Activated CD4-positive, CD25-positive, alpha-beta regulatory T cell treated with anti-CD3 and anti-CD28 coated beads, Interleukin-2, amount 50 U/mL, for 24 hours (primary cell): Measurements from ENCODE around the gene PGBD5.

Experiments
- ATAC-seq, 2 donors: fragments of 150-1000 bp; cut with Tn5 transposase; one replicate each; pipeline ENCODE4 v1.10.0; 2021; ENCODE audit warnings: mild to moderate bottlenecking in 1 of 2, moderate library complexity in 1 of 2

Gene PGBD5

DNA sequence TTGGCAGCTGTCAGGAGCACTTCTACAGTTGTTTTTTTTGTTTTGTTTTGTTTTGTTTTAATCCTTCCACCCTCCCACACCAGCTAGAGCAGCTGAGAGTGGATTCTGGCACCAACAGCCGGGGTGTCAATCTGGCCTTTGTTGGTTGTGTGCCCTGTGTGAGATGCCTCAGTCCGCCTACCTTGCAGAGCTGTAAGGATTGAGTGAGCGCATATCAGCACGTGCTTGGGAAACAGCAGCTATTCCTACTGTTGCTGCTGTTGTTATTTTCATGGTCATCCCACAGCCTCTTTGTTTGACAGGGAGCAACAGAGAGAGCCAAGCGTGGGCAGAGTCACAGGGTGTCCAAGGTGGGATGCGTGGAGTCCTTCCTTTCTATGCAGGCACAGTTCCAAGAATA lies 50.4 kb downstream of the PGBD5 start:
- ATAC-seq, result no peak

DNA sequence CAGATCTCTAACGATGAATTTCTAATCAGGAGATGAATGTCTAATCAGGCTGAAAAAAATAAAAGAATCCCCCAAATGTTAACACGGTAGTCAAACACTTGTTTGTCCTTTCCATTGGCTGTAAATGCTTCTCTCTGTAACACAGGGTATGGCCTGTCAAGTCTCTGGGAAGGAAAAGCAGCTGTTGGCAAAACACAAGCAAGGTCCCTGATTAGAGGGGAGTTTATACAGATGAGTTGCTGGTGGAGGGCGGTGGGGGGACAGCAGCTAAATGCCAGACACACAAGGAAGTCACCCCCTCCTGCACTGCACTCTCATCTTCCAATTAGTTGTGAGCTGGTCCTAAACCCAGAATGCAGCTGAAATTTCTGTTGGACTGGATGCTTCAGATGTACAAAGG lies 51.0 kb downstream of the PGBD5 start:
- no peak for ATAC-seq

DNA sequence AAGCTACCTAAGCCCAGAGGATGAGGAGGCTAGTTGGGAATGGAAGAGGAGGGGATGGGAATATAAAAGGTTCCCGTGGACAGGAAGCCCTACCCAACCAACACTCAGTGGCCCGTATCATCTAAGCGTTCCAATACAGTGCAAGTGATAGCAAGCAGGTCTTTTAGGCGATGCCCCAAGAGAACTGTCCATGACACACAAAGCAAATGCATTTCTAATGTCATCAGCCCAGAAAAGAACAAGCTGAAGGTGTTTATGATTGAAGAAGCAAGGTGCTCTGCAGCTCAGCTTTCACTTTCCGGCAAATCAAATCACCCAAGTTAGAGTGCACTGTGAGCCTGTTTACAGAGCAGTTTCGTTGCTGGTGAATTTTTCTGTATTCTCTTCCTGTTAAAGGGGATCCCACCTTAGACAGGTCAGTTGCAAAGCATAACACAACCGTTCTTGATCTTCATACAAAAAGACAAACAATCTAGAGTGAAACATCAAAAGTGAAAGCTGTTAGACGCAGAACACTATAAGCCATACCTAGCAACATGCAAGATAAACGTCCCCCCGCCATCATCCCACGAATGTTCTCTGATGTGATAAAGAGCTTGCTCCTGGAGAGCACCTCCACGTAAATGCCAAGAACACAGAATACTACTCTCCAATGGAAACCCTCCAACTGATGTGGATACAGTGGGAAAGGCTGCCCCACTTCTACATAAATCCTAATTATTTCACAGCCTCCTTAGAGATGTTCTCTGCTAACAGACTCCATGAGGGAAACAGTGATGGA lies 54.0 kb downstream of the PGBD5 start:
- ATAC-seq, result no peak

DNA sequence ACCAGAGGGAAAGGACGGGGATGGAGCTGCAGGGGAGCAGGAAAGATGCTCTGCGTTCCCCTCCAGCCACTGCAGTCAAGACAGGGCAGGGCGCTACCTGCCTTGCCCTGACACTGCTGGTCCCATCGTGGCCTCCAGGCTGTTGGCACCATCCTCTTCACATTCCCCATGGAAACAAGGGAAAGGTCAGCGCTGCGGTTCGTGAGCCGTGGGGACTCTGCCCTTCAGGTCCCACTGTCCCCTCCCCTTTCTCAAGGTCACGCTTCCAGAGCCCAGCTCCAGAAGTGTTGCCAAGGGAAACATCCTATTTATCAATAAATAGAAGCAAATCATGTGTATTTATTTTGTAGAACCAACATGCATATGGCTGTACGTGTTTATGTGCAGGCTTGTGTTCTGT lies 56.0 kb downstream of the PGBD5 start:
- ATAC-seq, result no peak

DNA sequence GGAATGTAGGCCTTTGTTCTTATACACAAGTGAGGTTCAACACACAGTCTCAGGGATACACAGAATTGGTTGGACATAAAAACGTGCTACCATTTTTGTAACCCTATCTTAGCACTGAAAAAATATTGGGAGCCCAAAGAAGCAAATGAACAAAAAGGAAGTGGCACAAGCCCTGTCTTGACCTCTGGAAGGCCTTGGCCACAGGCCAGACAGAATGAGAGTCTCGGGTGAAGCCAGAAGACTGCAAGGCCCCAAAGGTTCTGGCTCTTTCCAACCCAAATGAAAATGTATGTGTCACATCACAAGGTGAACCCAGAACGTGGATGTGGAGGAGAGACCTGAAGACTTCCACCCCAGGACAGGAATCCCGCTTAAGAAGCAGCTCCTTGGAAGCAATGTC lies 57.3 kb downstream of the PGBD5 start:
- no peak for ATAC-seq

DNA sequence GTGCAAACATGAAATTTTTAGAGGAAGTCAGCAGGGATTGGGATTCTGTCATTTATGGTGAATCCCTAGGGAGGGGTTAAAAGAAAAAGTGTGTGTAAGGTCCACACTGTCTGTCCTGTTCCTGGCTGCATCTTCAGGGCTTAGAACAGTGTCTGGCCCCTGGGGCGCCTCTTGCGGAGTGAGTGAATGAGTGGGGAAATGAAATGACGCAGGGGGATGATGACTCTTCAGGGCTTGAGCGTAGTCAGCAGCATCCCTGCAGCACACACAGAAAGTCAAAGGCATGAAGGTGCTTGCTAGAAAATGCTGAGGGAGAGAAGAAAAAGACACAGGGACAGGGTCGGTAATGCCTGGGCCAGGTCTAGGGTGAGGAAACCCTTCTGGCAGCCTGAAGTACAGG lies 57.8 kb downstream of the PGBD5 start:
- no peak for ATAC-seq

DNA sequence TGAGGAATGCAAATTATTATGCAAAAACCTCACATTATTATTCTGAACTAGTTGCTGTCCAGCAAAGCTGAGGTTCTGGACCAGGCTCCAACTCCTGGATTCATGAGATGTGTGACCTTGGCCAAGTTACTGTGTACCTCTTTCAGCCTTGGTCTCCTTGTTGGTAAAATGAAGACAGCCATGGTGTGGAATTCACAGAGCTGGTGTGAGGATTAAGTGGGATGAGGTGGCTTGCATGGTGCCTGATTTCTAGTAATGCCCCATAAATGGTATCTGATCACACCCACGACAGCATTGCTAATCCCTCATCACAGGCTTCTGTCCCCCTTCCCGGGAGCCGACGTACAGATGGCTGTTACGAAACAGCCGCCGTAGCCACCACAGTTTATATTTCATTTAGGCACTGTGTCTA lies 59.6 kb downstream of the PGBD5 start:
- ATAC-seq, result no peak

DNA sequence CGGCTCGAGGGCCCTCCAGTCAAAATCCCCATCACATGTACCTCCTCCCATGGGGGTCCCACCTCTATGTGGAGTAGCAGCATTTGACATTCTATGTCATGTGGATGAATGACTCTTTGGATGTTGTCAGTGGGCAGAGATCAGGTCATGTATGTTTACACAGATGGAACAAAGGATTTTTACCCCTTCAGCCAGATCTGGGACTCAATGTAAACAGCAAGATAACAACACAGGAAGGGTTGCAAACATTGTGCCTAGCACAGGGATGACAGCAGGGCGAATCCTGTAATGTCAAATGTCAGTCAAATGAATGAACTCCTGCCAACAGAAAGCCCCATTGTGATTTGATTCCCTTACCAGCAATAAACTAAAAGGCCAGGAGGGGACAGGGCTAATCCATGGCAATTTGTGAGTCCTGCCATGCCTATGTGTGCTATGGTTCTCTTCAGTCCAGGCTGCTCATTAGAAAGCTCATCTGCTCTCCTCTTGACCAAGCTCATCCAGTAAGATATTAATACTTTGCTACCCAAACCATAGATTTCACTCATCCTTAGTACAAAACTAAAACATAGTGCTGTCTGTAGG lies 60.3 kb downstream of the PGBD5 start:
- ATAC-seq, result no peak

DNA sequence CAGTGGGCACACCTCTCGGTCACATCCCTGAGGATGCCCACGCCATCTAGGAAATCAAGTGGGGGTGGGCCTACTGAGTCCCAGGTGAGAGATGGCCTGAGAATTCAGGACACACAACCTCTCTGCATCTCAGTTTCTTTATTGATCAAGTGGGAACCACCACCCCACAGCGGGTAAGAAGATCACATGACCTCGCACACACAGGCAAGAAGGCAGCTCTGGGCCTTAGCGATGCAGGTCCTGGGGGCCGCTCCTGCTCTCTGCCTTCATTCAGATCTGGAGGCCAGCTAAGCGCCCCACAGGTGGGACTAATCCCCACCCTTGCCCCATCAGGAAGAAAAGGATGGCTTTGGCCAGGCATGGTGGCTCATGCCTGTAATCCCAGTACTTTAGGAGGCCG lies 63.2 kb downstream of the PGBD5 start:
- ATAC-seq, result no peak

DNA sequence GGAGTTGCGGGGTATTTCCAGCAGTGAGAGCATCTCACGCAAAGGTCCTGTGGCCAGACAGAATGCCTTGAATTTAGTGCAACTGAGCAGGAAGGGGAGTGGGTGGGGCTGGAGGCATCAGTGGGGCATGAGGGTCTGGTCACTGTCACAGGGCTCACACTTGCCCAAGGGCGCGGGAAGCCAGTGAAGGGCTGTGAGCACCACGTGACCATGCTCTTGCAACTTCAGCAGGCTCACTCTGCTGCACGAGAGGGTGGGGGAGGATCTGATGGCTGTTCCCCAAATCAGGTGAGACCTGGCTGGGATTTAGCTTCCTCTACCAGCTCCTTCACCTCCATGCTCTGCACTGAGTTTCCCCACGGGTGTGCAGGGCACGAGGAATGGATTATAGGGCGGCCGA lies 64.2 kb downstream of the PGBD5 start:
- ATAC-seq, result no peak

DNA sequence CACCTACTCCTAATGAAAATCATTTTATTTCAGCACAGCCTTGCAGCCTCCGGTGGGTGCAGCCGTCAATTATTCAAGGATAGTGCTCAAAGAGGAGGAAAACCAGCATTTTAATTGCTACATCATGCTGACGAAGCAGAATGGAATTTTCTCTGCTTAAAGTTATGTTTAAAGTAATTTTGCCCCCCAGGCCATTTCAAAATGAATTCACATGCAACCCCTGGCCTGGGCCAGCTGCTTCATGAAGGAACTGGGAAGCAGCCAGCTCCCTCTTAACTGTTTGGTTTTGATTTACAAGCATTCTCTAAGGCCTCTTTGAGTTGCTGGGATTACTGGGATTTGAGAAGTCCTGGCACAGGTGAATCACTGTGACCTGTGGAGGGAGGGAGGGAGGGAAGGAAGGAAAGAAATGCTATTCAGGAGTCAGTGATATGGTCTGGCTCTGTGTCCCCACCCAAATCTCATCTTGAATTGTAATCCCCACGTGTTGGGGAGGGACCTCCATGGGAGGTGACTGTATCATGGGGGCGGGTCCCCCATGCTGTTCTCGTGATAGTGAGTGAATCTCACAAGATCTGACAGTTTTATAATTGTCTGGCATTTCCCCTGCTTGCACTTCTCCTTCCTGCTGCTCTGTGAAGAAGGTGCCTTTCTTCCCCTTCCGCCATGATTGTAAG lies 66.0 kb downstream of the PGBD5 start:
- no peak for ATAC-seq

DNA sequence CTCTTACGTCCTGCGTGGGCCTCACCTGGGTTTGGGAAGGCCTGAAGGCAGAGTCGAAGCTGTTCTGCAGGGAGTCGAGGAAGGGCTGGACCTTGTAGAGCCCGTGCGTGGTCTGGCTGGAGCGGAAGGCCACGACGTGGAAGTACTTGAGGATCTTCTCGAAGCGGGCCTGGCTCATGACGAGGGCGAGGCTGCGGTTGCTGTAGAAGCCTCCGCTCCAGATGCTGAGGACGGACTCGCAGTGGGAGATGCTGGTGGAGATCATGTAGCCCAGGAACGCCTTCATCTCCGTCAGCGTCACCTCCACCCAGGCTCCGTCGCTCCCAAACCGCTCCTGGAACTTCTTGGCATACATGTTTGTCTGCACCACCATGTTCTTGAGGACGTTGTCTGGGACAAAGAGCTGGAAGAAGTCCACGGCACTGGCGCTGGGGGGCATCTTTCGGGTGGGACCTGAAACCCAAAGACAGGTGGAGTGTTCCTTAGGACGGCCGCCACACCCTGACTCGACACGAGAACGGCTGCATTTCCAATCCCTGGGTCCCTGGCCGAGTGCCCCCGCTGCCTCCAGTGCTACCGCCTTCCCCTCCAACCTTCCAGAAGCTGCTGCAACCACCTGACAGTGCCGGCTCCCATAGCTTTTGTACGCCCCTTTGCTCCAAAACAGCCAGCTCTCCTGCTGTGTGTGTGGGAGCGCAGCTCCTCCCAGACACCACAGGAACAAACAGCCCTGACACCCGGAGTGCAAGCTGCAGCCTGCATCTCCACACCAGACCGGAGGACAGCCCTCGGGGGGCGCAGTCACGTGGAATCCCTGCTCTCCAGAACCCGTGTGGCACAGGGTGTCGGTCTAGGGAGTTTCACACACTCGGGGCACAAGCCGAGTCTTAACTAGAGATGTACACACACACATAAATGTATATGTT lies 69.0 kb downstream of the PGBD5 start:
- ATAC-seq, result no peak

DNA sequence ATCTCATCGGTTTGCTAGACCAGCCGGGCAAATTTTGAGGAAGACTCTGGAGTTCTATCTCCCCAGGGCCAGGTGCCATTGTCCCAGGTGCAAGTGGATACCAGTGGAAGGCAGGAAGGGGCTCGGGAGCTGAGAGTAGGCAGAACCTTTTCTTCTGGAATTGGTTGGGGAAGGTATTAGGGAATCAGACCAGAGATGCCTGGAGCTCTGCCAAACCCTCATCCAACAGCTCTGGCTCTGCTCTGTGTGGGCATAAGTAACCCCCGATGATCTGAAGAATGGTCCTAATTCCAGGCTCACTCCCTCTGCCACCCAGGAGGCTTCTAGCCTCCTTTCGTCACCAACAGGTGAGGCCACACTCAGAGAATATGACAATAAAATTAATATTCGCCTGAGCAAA lies 69.9 kb downstream of the PGBD5 start:
- no peak for ATAC-seq

DNA sequence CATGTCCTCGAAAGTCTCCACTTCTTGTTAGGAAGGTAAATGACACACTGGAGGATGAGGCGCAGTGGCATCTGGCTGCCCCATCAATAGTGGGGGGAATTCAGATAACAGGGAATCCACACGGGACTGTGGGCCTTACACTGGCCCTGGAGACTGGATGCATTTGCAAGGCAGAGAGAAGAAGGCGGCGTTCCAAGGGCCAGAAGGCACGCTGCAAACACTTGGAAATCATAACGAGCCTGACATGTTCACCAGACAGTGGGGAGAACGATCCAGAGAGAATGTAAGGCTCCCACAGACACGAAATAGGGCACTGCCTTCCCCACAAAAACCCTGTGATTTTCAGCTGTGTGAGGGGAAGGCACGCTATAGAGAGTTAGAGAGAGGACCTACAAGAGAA lies 70.5 kb downstream of the PGBD5 start:
- ATAC-seq, result no peak

DNA sequence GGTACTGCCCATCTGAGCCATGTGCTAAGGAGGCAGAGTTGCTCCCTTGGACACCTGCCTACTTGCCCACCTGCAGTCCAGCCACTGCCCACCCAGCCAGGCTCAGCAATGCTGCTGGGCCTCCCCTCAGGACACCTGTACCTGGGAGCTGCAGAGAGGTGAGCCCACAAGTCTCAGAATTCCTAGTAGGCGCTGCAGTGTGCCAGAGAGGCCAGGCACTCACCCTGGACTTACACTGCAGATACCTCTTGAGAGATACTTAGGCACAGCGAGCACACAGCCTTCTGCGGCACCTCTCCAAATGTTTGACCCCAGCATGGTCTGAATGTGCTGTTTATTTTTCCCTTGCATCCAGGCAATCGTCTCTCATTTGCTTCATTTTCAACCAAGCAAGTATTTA lies 71.0 kb downstream of the PGBD5 start:
- no peak for ATAC-seq

DNA sequence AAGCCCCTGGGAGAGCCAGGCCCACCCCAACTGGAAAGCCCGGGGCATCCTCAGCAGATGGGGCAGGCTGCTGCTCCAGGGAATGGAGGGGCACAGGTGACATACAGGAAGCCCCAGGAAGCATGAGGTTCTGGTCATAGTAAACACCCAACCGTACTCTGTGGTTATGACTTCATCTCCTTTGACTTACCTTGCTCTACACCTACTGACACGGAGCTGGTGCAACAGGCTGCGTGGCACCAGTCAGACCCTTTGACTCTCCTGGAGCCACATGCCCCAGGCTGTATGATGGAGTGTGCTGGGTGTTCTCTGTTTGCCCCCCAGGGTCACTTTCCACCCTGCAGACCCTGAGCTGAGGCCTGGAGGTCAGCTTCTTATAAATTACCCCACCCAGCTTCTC lies 72.1 kb downstream of the PGBD5 start:
- ATAC-seq, result no peak

DNA sequence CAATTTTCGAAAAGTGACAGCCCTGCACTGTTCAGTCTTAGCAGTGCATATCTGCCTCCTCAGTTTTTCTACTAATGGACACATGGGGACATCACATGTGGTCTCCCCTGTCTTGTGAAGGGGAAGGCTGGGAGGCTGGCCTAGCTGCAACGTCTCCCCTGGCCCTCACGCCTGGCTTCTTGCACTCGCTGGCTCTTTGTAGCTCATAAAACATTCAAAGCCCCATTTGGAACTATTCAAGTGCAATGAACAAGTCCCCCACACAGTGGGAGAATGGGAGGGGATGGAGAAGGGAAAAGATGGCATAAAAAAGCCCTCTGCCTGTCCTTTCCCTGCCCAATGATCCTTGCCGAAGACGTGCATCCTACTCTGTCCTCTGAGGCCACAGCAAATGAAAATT lies 73.6 kb downstream of the PGBD5 start:
- ATAC-seq, result no peak

DNA sequence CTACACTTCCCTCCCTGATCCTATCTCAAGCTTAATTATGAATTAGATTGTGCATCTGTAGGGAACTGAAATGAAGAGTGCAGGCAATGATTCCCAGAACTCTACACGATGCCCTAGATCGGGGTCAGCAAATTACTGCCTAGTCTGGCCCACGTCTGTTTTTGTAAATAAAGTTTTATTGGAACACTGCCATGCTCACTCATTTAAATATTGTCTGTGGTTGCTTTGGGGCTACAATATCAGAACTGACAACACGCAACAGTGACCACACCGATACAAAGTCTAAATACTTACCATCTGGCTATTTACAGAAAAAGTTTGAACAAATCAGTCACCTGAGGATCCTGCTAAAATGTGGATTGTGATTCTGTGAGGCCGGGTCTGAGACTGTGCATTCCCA lies 74.1 kb downstream of the PGBD5 start:
- ATAC-seq, result no peak

DNA sequence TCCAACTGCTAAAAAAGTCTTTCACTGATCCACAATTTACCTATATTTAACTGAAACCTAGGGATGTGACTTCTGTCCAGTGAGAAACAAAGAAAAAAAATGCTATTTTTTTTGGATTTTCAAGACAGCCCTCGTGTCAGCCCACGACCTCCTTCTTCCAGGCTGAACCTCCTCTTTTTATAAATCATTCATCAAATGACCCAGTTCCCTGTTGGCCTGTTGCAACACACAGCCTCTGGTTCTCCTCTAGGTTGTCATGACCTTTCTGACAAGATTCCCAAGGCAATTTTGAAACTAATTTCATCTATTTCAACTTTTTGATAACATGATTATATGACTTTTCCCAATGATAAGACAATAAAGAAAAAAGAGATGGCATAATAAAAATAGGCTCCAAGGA lies 74.6 kb downstream of the PGBD5 start:
- no peak for ATAC-seq

DNA sequence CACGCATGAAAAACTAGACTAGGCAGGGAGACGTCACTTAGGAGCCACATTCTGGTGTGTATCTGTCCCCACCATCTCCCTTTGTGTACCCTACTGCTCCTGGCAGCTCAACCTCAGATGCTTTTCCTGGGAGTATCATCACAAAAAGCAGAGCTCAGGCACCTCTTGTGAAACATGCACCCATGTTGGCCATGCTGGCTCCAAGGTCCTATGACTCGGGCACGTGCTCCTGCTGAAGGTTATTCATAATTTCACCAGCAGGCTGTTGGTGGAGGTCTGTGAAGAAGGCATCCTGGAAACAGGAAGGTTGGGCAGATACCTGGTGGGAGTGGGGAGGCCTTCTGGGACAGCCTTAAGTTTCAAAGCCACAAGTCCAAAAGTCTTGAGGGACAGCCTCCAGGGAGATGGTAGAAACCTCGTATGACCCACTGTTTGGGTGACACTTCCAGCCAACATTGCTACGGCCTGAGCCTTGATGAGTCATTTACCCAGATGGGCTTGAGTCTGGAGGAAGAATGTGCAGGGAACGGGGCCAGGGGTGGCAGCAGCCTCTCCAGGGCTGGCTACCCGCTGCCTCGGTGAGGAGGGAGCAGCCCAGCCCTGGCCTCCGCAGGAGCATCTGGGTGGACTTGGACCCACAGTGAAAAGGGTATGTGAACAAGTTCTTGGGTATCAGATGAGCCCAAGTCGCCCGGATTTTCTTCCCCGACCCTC lies 75.8 kb downstream of the PGBD5 start:
- ATAC-seq, result no peak

DNA sequence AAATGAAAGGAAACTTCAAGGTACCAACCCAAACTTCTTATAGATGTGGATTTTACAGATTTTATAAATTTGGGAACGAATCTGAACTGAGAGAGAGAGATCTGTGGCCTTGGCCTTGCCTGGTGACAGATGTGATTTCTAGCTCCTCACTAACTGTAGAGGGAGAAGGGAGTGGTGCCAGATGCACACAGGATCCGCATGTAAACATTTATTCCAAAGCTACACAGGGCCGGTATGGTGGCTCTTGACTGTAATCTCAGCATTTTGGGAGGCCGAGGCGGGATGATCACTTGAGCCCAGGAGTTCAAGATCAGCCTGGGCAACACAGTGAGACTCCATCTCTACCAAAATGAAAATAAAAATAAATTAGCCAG lies 77.1 kb downstream of the PGBD5 start:
- no peak for ATAC-seq

DNA sequence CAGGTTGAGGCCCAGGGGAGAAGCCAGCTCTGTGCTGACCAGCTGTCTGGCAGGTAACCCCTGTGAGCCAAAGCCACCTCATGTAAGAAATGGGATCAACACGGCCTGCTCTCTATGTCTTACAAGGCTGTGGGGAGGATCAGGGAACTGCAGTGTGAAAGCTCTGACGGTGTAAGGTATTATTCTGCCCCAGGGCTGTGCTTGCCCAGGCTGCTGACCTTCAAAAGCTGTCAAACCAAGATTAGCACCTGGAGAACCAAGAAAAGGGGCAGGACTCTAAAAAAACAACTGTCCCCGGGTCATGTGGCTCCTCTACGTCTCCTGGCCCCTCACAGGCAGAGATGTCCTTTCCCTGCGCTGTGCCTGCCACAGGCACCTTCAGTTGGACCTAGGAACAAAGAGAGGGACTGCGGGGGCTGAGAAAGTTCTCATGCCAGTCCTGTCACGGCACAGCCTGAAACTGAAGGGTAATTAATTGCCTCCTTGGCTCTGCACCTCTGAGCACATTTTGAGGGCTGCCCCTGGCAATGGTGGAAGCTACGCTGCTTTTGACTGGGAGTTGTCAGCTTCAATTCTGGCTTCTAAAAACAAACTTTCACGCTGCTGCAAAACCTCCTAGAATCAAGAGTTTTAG lies 77.6 kb downstream of the PGBD5 start:
- ATAC-seq, result no peak
